OCI-LY3 (cell line): ENCODE data around the gene RPS6KA2.

Experiments
- H2AFZ ChIP-seq: fragments of 200-600, 300-600 bp; shearing (Covaris generic); 2 replicates; pipeline ENCODE4 v1.6.0; 2014; ENCODE audit warnings: antibody characterized with exemption, low read depth, low read length
- H3K27ac ChIP-seq: fragments of 200-600, 300-600 bp; sonication (generic); 2 replicates; pipeline ENCODE4 v1.5.1; 2014; ENCODE audit warnings: mild to moderate bottlenecking, low read length, moderate library complexity, mixed read lengths
- H3K27me3 ChIP-seq: fragments of 200-600, 300-600 bp; sonication (generic); 2 replicates; pipeline ENCODE4 v1.6.1; 2014; ENCODE audit warnings: low read depth, low read length, mixed read lengths
- H3K36me3 ChIP-seq: fragments of 200-600, 300-600 bp; sonication (generic); replicated peaks from 2 replicates; pipeline ENCODE3; 2014; ENCODE audit warnings: low read depth, low read length, mixed read lengths
- H3K4me1 ChIP-seq: fragments of 300-600, 200-600 bp; sonication (generic); 2 replicates; pipeline ENCODE4 v1.6.1; 2014; ENCODE audit warnings: low read length, mixed read lengths
- H3K4me2 ChIP-seq: fragments of 200-600, 300-600 bp; sonication (generic); 2 replicates; pipeline ENCODE4 v1.6.1; 2014; ENCODE audit warnings: low read length, mixed read lengths
- H3K4me3 ChIP-seq: fragments of 300-600, 200-600 bp; sonication (generic); 2 replicates; pipeline ENCODE4 v1.5.1; 2014; ENCODE audit warnings: antibody characterized with exemption, mild to moderate bottlenecking, low read length, moderate library complexity
- H3K79me2 ChIP-seq: fragments of 300-600, 200-600 bp; shearing (Covaris generic); 2 replicates; pipeline ENCODE4 v1.6.1; 2014; ENCODE audit warnings: mild to moderate bottlenecking, low read length, mixed read lengths
- H3K9ac ChIP-seq: fragments of 300-600, 200-600 bp; shearing (Covaris generic); 2 replicates; pipeline ENCODE4 v1.6.0; 2014; ENCODE audit warnings: mild to moderate bottlenecking, low read length, moderate library complexity
- H3K9me3 ChIP-seq: fragments of 200-600, 300-600 bp; shearing (Covaris generic); 2 replicates; pipeline ENCODE4 v1.6.1; 2014; ENCODE audit warnings: low read length, mixed read lengths; ENCODE audit not compliant: insufficient read depth
- H4K20me1 ChIP-seq: fragments of 200-600, 300-600 bp; sonication (generic); 2 replicates; pipeline ENCODE4 v1.6.1; 2016; ENCODE audit warnings: low read length, mixed read lengths; ENCODE audit not compliant: insufficient read depth
- CTCF ChIP-seq: fragments of 200-600, 300-600 bp; sonication (generic); IDR thresholded peaks from 2 replicates; pipeline ENCODE4 v1.5.1; 2014; ENCODE audit warnings: antibody characterized with exemption, low read length, low read depth
- EZH2phosphoT487 ChIP-seq: fragments of 200-600 bp; shearing (Covaris generic); IDR thresholded peaks from 2 replicates; pipeline ENCODE4 v1.6.1; 2018; ENCODE audit warnings: antibody characterized with exemption, mixed run types, low read depth

RPS6KA2 gene

DNA sequence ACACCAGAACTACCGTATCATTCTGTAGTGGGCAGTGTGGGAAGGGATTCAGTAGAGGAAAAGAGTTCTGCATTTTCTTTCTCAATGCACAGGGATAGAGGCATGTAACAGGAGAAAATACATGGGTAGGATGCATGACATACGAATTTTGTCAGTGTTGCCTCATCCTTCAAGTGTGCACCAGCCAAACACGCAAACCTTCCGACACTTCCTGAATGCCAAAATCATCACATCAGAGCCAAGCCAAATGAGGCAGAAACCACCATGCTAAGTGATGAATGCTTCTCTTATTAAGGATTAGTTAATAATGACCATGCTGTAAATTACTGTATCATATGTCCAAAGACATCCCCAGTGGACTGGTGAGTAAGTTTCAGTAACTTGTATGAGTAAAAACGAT lies 67.8 kb downstream of the RPS6KA2 start:
- Histone ChIP-seq H3K9ac (no peak overlapping the region), H3K9me3 (no peaks in the 10 kb centered on the region), H3K4me2 (no peak overlapping the region), H3K27ac (no peak overlapping the region), H4K20me1 (no peaks in the 10 kb centered on the region), H3K4me1 (no peaks in the 10 kb centered on the region), H3K4me3 (no peak overlapping the region), H3K27me3 (no peaks in the 10 kb centered on the region), H2AFZ (no peak overlapping the region), H3K79me2 (no peaks in the 10 kb centered on the region), H3K36me3 (no peaks in the 10 kb centered on the region)
- no peak for TF ChIP-seq EZH2phosphoT487

DNA sequence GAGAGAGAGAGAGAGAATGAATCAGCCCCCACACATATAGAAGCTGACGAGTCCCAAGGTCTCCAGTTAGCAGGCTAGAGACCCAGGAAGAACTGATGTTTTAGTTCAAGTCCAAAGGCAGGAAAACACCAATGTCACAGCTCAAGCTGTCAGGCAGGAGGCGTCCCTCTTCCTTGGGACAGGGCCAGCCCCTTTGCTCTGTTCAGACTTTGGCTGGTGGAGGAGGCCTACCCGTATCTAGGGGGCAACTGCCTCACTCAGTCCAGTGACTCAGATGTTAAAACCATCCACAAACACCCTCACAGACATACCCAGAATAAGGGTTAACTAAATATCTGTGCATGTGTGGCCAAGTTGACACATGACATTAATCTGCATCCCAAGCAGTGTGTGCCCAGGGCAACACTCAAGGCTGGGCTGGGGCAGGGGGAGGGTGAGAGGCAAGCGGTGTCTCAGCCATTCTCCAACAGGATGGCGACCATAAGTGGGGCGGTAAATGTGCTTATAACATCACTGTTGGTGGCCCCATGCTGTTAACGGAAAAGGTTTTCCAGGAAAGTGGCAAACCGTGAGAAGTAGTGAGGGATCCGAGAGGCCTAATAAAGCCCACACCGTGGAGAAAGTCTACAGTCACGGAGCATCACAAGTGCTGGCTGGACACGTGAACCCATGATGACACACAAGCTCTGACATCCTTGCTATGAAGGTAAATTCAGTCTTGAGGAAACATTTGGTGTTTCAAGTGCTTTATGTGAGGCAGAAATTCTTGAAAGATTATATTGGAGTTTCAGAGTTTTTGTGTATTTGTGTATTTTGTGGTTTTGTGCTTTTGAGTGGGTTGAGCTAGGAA lies 68.7 kb downstream of the RPS6KA2 start:
- Histone ChIP-seq H3K79me2 (no peaks in the 10 kb centered on the region), H3K9ac (no peak overlapping the region), H2AFZ (no peak overlapping the region), H3K9me3 (no peaks in the 10 kb centered on the region), H3K4me3 (no peak overlapping the region), H3K36me3 (no peaks in the 10 kb centered on the region), H3K4me1 (no peaks in the 10 kb centered on the region), H4K20me1 (no peaks in the 10 kb centered on the region), H3K4me2 (no peak overlapping the region), H3K27me3 (no peaks in the 10 kb centered on the region), H3K27ac (no peak overlapping the region)
- TF ChIP-seq CTCF (no peak), EZH2phosphoT487 (no peak)

DNA sequence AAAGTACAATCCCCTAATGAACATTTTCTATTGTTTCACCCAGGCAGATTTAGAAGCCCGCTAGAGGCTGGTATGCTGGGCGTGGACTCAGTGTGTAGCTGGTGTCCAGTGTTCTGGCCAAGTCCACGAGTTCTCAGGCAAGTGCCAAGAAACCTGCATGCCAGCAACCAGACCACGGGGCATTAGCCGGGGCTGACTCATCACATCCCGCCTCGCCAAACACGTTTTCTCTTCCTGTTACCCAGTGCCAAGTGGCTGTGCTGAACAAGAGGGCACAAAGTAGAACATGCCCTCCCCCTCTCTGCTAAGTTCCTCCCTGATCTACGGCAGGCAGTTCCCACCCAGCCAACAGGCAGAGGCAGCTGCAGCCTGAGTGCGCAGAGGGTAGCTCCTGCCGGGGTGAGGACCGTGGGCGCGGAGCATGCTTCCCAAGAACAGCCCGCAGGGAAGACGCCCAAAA lies 70.2 kb downstream of the RPS6KA2 start:
- no peaks in the 10 kb centered on the region for H4K20me1 ChIP-seq
- H3K36me3 ChIP-seq = no peaks in the 10 kb centered on the region
- H3K9ac ChIP-seq = no peak overlapping the region
- H3K9me3 ChIP-seq = no peaks in the 10 kb centered on the region
- TF ChIP-seq EZH2phosphoT487 (no peak), CTCF (no peak)
- H3K4me2 ChIP-seq = no peak overlapping the region
- no peak overlapping the region for H2AFZ ChIP-seq
- H3K27ac ChIP-seq = no peak overlapping the region
- H3K4me1 ChIP-seq = no peaks in the 10 kb centered on the region
- no peak overlapping the region for H3K4me3 ChIP-seq
- H3K27me3 ChIP-seq = no peaks in the 10 kb centered on the region
- no peaks in the 10 kb centered on the region for H3K79me2 ChIP-seq

DNA sequence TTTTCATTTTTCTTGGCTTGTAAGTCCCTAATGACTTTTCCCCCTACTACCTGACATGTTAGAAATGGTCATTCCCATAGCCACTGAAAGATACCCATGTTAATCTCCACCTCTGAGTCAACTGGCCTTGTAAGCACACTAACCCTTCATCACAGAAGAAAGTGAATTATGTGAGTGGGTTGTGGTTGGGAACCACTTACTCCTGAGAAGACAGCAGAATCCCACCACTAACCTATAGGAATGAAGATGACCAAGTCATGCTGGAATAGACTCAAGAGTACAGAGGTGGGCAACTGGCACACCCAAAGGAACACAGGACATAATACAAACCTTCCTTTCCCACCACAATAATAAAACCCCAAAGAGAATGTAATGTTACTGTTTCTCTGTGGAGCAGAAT lies 70.7 kb downstream of the RPS6KA2 start:
- H3K27ac ChIP-seq = no peak overlapping the region
- no peak overlapping the region for H3K9ac ChIP-seq
- H3K4me2 ChIP-seq = no peak overlapping the region
- H4K20me1 ChIP-seq = no peaks in the 10 kb centered on the region
- H3K4me3 ChIP-seq = no peak overlapping the region
- H3K79me2 ChIP-seq = no peaks in the 10 kb centered on the region
- no peaks in the 10 kb centered on the region for H3K36me3 ChIP-seq
- H2AFZ ChIP-seq = no peak overlapping the region
- H3K4me1 ChIP-seq = no peaks in the 10 kb centered on the region
- H3K27me3 ChIP-seq = no peaks in the 10 kb centered on the region
- no peaks in the 10 kb centered on the region for H3K9me3 ChIP-seq
- TF ChIP-seq CTCF (no peak), EZH2phosphoT487 (no peak)
